ENCODE measurements around the gene LLGL1. TPM values are rescaled to one million over a fixed set of nuclear protein-coding genes. Genes with fewer than 3 reads are reported as not detected.
A peak's percentile ranks its signal among the peaks of the same experiment; 100 is the strongest.

Gene LLGL1
- total and polyA plus RNA-seq, 10 of the 15 experiments (the other 5 are each of a cell fraction or from before 2014, with no cell fraction given) = 0.02 to 9.2 (median 2.5) TPM

GRCh38 chr17:18182110-18182977 is 43.1 kb upstream of the LLGL1 start:
- H4K20me1 ChIP-seq (ENCODE audit: control insufficient read depth, insufficient read depth) = peaks cover 8% of the 10 kb centered on the region; the same call in 1 of the 2 replicates
- ChIA-PET CTCF (interaction anchor here (1.1 to 3.6 kb wide), 7 partner anchors 10 to 80 kb away, joined by 3 to 27 read pairs (median 4); no protein-coding TSS in a partner anchor), RAD21 (ENCODE audit: unreplicated experiment) (interaction anchor here (0.8 to 1.9 kb wide), 8 partner anchors 18 to 41 kb away, joined by 3 to 10 read pairs (median 4); no protein-coding TSS in a partner anchor), POLR2A (interaction anchor here (0.6 to 4.3 kb wide), 8 partner anchors 12 to 42 kb away, joined by 3 to 23 read pairs (median 5); no protein-coding TSS in a partner anchor), SMC1A (ENCODE audit: uncharacterized antibody, unreplicated experiment) (interaction anchor here (0.6 to 1.6 kb wide), 7 partner anchors 11 to 456 kb away, joined by 3 to 4 read pairs (median 3); partner anchors contain the start of gene MIEF2)
- peak overlapping the region; percentile 89 for H3K9ac ChIP-seq (ENCODE audit: control insufficient read depth, insufficient read depth, low read length)
- peak overlapping the region; percentile 84 for H2AFZ ChIP-seq (ENCODE audit: control insufficient read depth, low read depth, low read length)
- H3K4me2 ChIP-seq (ENCODE audit: control insufficient read depth, insufficient read depth) = peak overlapping the region; percentile 75
- peak overlapping the region; percentile 57; the same call in 1 of the 2 replicates for H3K4me3 ChIP-seq
- H3K27ac ChIP-seq (ENCODE audit: control insufficient read depth, insufficient read depth) = peak overlapping the region; percentile 97
- ATAC-seq (peak; percentile 2), FAIRE-seq (no peak), DNase-seq (ENCODE audit: low read depth, low spot score) (no peak)
- peaks cover 11% of the 10 kb centered on the region for H3K4me1 ChIP-seq (ENCODE audit: control insufficient read depth, insufficient read depth, low read length)
- TSS peak; percentile 89 for BruUV-seq (replicated peaks)
- WGBS (ENCODE audit: insufficient coverage, insufficient replicate concordance, low lambda C conversion rate, missing lambda C conversion rate) = 15% methylated on average over 28 of the region's 28 CpGs
- intact Hi-C loops (cut with micrococcal nuclease; ENCODE audit: unreplicated experiment) = loop anchor here (5.0 kb wide), 2 partner anchors 45 to 135 kb away; partner anchors contain the start of genes LLGL1 and SMCR8
- H3K79me2 ChIP-seq (ENCODE audit: control insufficient read depth, insufficient read depth, low read length) = peaks cover 39% of the 10 kb centered on the region
- no peaks in the 10 kb centered on the region for H3K9me3 ChIP-seq (replicated peaks; ENCODE audit: control insufficient read depth, insufficient read depth, low read length)
- H3K36me3 ChIP-seq (ENCODE audit: control insufficient read depth in 2 of 2, insufficient read depth in 2 of 2, low read length in 1 of 2) = peaks cover 0 to 8% of the 10 kb centered on the region in 2 experiments; a peak in 2 of 4 replicates
- in situ Hi-C loops (cut with MboI) = no loop called here
- H3K27me3 ChIP-seq (replicated peaks in 1 of 2; ENCODE audit: control insufficient read depth in 2 of 2, insufficient read depth in 2 of 2, low read length in 1 of 2) = no peaks in the 10 kb centered on the region
- TF ChIP-seq SMC3 (IDR thresholded peaks at IDR 0.05; ENCODE audit: borderline replicate concordance, low read length) (no peak), RBBP5 (conservative IDR thresholded peaks at IDR 0.05) (no peak), SIN3A (IDR thresholded peaks at IDR 0.05; ENCODE audit: low read depth, low read length) (0 out of 2 replicates have a peak, but pooled peaks have one; percentile 40), NR2F1 (conservative IDR thresholded peaks at IDR 0.05) (0 out of 2 replicates have a peak, but pooled peaks have one; percentile 33), TBL1XR1 (IDR thresholded peaks at IDR 0.05; ENCODE audit: low read depth, low read length) (0 out of 2 replicates have a peak, but pooled peaks have one; percentile 8), ZBTB40 (IDR thresholded peaks at IDR 0.05; ENCODE audit: borderline replicate concordance) (0 out of 2 replicates have a peak, but pooled peaks have one; percentile 25), ATF3 (IDR thresholded peaks at IDR 0.05; ENCODE audit: borderline replicate concordance, extremely low read depth, low read depth, low read length) (no peak), IKZF1 (conservative IDR thresholded peaks at IDR 0.05) (peak; percentile 16), GATAD2B (conservative IDR thresholded peaks at IDR 0.05; ENCODE audit: low read depth) (0 out of 2 replicates have a peak, but pooled peaks have one; percentile 64), NBN (IDR thresholded peaks at IDR 0.05) (peak; percentile 31; the same call in 1 of the 2 replicates), ZNF274 (IDR thresholded peaks at IDR 0.05; ENCODE audit: insufficient read depth, insufficient read length) (no peak), IKZF2 (IDR thresholded peaks at IDR 0.05) (0 out of 4 replicates have a peak, but pooled peaks of 1 of the 2 experiments have one; percentile 20), PML (IDR thresholded peaks at IDR 0.05; ENCODE audit: low read length) (no peak), MLLT1 (IDR thresholded peaks at IDR 0.05) (peak; percentile 54), SP1 (IDR thresholded peaks at IDR 0.05; ENCODE audit: low read depth, low read length) (no peak), CBFB (IDR thresholded peaks at IDR 0.05; ENCODE audit: low read depth) (no peak), DPF2 (IDR thresholded peaks at IDR 0.05) (no peak), JUND (IDR thresholded peaks at IDR 0.05; ENCODE audit: low read depth, low read length) (no peak)

All from GM12878 (cell line).